ENCODE measurements around the gene SLC2A13.
"Not testable (repeated sequence)": the region's sequence is repeated elsewhere in the genome, so short reads cannot be mapped to it uniquely, and the experiment has no call there.

SLC2A13 gene

DNA sequence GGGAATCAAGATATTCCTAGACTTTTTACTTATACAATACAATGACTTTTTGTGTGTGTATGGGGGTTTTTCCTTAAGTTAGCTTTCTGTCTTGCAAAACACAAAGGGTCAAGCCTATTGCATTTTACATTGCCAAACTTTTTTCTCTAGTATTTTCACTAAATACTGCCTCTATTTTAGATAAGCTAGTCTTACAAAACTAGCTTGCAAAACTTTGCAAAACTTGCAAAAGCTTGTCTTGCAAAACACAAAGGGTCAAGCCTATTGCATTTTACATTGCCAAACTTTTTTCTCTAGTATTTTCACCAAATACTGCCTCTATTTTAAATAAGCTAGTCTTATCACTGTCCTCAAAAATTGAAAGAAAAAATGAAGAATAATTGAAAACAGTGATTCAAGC, 183.3 kb downstream of the SLC2A13 start:
- DNase-seq: not testable (repeated sequence)

- DNase-seq: no peak
These were observed 185.2 kb downstream of the SLC2A13 start for GRCh38 chr12:39920647-39921046.

DNA sequence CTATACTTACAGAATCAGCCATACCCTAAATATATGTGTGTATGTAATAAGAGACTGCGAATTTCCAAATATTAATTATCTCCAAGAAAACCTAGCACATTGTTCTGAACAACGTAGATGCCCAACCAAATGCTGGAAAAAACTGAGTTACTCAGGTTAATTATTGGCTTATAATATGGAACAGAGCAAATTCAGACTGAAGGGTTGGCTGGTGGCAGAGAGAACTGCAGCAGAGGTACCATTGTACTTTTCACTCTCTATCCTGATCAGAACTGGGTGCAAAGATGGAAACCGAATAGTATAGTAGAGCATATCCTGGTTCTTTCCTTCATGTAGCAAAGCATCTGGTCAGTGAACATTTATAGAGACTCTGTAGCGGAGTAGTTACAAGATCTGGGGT, 185.7 kb downstream of the SLC2A13 start:
- DNase-seq: no peak

- DNase-seq: no peak
These were observed 186.1 kb downstream of the SLC2A13 start for GRCh38 chr12:39919790-39920189.

DNA sequence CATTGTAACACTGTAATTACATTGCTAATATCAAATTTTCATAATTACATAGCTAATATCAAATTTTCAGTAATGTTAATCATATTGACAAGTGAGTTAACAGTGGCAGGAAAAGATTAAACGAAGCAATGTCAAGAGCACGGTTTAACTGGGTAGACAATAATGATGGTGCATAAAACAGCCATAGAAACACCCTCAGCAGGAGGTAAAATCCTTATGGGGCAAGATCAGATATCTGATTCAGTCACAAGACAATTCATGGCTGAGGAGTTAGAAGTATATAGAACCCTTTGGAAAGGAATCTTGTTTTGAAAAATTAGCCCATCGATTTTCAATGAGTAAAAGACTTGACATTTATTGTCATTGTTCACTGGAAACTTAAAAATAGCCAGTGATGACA, 190.6 kb downstream of the SLC2A13 start:
- DNase-seq: no peak

DNA sequence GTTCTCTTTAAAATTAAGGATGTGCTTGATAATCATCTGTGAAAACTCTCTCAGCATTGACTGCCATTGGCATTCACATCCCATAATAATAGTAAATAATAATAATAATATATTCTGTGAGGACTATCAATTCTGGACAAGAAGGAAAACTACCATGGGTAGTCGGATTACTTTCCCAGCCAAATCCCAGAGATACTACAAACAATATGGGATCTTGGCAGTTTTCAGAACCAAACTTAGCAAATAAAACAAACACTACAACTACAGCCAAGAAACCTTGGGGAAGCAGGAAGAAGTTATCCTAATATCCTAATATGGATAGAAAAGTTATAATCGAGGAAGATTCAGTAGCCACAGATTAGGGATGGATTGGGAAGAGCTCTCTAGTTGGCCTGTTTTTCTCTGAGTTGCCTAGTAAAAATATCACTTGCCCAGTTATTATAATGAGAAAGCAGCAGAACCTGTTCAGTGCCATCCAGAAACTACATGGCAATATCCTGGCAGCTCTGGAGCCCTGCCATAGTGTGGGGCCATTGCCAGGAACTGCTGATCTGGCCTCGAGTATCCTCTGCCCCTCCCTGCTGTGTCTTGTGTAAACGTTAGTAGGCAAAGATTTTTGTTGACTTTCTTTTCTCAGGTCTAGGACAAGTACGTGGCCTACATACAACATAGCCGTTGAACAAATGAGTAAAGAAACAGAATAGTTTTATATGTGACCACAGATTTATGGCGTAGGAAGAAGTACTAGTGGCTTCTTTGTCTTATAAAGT, 193.5 kb downstream of the SLC2A13 start:
- DNase-seq: no peak

- no peak for DNase-seq
These were observed 199.6 kb downstream of the SLC2A13 start for GRCh38 chr12:39906237-39906636.

GRCh38 chr12:39905152-39905551, 200.7 kb downstream of the SLC2A13 start:
- peak in 1 of 2 donors; percentile 28 for DNase-seq

DNA sequence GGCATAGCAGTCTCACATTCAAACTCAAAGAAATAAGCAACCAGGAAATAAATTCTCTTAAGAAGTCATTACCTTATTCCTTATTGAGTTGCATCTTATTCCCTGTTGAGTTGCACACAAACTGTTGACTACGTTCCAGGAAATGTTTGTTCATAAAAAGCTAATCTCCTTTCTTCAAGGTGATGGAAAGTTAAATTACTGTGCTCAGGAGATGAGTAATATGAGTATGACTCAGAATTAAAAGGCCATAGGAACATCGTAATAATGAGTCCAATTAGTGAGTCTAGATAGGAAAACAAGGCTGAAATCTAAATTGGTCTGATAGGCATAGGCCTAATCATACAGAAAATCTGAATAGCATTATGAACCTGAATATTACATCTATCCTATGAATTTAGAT, 203.1 kb downstream of the SLC2A13 start:
- no peak for DNase-seq

GRCh38 chr12:39897315-39897714, 208.6 kb downstream of the SLC2A13 start:
- no peak for DNase-seq

DNA sequence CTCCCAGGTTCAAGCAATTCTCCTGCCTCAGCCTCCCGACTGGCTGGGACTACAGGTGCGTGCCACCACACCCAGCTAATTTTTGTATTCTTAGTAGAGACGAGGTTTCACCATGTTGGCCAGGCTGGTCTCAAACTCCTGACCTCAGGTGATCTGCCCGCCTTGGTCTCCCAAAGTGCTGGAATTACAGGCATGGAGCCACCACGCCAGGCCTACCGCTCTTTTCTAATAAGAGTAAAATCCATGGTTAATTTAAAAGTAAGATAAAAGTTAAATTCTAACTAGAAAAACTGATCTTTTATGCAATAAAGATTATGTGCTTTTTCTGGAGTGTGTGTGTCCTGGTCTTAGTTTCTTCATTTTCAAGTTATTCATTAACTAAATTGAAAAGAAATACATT, 212.5 kb downstream of the SLC2A13 start:
- not testable (repeated sequence) for DNase-seq

DNA sequence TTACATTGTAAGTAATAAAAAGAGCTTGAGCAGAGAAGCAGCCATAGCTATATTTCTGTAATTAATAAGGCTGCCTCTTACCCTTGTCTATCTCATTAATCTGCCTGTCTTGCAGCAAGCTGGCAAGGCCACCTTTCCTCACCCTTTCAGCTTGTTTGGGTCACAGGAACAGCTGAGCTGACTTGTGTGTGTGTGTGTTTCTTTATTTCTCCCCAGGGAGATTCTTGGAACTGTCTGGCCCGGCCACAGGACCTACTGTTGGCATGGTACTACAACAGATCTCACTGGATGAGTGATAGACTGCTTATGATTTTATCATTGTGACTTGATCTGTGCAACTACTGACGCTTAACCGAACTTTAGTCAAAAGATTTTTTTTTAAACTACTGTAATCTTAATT, 213.7 kb downstream of the SLC2A13 start:
- no peak for DNase-seq

DNA sequence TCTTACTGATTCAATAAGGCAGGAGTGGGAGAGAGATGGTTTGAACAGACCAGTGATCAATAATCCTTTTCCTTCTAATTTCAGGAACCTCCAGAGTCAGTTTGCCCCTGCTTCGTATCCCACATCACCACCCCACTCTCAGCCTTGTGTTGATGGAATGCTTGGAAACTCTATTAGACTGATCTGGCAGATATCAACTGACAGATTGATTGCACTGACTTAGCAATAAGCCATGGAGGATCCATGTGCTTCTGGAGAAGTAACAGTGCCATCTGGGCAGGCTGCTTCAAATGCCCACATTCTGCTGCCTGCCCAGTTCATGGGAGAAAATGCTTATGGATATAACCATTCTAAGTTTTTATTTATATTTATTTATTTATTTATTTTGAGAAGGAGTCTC, 218.0 kb downstream of the SLC2A13 start:
- DNase-seq: no peak

- no peak for DNase-seq
These were observed 219.8 kb downstream of the SLC2A13 start for GRCh38 chr12:39886106-39886505.

DNA sequence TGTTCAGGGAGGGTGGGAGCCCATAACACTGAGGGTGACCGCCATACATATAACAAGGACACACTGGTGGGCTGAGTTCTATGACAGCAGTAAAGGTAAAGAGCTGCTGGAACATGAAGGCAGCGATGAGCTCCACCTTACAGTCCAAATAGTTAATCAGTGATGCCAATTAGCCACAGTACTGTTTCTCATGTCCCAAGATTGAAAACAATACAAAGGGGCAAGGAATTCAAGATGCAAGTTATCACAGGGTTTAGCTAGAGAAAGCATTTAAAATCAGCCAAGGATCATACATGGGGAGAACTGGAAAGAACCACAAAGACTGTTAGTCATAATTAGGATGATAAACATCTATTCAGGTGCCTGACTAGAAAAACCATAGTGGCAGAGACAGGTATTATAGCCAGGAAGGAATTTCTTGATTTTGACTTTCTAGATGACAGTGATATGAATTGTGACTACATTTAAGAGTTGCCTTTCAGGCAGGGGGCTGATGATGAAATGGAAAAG, 221.2 kb downstream of the SLC2A13 start:
- DNase-seq: no peak

- DNase-seq: no peak
These were observed 222.5 kb downstream of the SLC2A13 start for GRCh38 chr12:39883411-39883810.

- no peak for DNase-seq
These were observed 227.1 kb downstream of the SLC2A13 start for GRCh38 chr12:39878753-39879152.

GRCh38 chr12:39875721-39876120, 230.2 kb downstream of the SLC2A13 start:
- DNase-seq: no peak

GRCh38 chr12:39874785-39875184, 231.1 kb downstream of the SLC2A13 start:
- no peak for DNase-seq

GRCh38 chr12:39873065-39873464, 232.8 kb downstream of the SLC2A13 start:
- DNase-seq: no peak

- no peak for DNase-seq
These were observed 233.5 kb downstream of the SLC2A13 start for GRCh38 chr12:39872425-39872824.

DNA sequence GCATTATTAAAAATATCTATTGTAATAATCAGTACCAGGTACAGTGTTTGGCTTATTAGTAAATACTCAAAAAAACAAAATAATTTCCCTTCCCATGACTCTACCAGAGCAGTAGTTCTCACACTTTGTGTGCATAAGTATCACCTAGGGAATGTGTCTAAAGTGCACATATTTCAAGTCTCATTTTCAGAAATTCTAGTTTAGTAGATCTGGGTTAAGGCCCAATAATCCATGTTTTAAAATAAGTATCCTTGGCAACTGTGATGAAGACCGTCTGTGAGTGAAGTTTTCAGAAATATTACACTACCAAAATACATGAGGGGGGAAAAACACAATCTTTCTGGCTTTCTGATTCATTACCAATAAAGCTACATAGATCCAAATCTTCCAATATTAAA, 237.6 kb downstream of the SLC2A13 start:
- no peak for DNase-seq

DNA sequence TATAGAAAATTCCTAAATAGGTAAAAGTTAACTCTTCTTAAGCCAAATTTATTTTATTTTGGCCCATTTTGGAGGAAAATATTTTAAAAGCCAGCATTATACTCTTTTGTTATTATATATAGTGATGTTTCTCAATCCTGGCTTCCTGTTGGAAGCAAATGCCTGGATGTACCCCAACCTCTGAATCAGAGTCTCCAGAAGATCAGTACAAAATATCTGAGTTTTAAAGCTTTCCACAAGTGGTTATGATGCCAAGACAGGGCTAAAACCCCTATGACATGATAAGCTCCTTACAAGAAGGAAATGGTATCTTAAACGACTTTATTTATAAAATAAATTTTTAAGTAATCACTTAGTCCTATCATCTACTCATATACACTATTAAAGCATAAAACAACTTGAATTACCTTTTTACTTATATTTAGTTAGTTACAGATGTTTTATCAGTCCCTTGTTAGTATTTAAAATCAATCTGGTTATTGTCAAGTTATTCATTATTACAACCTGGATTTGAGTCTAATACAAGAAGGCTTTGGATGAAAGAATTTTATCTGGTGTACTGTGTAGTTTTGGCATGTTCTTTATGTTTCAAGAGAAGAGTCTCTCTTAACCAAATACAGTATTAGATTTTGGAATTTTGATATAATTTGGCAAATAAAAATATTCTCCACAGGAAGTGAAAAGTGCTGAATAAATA, 238.1 kb downstream of the SLC2A13 start:
- no peak for DNase-seq

- DNase-seq: no peak
These were observed 239.7 kb downstream of the SLC2A13 start for GRCh38 chr12:39866135-39866534.
